Muscle of back (tissue), 11 donors: ENCODE results near the gene MYLIP. TPM values are rescaled to one million over a fixed set of nuclear protein-coding genes. Genes with fewer than 3 reads are reported as not detected.
A peak's percentile ranks its signal among the peaks of the same experiment; 100 is the strongest.

Experiments
- DNase-seq, 3 donors: peaks; one replicate each; pipeline versions ENCODE4 v3.0.0 to v3.0.0-alpha.2; 2013
- polyA plus RNA-seq, 10 donors: library from polyadenylated mRNA; unstranded; fragments of 120-200 nt; gene quantifications; one replicate each; pipeline ENCODE4 v1.2.1, GENCODE V29; 2013; ENCODE audit not compliant: insufficient read length in 10 of 10

MYLIP gene
- polyA plus RNA-seq, 10 donors: 30.4 to 46.8 (median 43.1) TPM

DNA sequence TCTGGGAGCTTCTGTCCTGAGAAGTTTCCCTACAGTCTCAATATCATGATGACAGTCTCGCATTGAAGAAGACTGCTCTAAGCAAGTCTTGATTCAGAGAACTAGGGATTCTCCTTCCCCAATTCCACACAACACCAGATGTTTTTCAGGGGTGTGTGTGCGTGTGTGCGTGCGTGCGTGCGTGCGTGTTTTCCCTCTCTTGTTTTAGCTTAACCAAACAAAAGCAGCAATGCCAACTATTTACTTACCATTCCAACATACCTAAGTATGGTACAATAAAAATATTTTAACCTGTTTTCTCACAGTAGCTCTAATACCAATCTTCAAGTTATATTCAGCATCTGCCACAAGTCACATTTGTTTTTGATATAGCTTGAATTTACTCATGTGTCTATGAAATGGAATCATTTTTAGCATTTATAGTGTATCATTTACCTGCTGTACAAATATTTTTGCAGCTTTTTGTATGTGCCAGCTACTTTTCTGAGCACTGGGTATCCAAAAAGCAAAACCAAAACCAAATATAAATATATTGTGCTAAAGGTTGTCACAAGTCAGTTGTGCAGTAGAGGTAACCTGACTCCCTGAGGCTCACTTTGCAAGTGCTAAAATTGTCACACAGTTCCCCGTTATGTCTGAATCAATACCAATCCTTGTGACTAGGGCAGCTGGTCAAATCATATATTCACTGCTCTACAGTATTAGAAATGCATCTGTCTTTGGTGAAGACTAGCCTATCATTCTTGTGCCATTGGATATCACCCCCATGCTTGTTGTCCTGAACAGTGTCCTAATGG is 21.7 kb upstream of the MYLIP start:
- DNase-seq: no peak

DNA sequence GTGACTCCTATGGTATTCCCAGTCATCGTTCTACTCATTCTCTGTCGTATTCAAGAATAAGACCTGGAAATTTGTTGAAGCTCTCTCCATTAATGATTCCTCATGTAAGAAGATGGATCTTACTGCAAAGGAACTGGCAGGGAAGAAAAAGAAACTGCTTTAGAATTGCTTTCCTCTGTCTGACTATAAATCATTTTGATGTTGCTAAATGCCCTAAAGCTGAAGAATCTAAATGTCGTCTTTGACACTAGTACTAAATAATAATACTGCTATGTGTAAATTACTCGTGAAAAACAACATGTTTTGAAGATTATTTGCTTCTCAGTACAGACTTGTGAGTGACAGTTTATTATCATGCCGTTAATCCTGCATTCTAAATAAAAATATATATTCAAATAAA is 20.5 kb upstream of the MYLIP start:
- no peak for DNase-seq

DNA sequence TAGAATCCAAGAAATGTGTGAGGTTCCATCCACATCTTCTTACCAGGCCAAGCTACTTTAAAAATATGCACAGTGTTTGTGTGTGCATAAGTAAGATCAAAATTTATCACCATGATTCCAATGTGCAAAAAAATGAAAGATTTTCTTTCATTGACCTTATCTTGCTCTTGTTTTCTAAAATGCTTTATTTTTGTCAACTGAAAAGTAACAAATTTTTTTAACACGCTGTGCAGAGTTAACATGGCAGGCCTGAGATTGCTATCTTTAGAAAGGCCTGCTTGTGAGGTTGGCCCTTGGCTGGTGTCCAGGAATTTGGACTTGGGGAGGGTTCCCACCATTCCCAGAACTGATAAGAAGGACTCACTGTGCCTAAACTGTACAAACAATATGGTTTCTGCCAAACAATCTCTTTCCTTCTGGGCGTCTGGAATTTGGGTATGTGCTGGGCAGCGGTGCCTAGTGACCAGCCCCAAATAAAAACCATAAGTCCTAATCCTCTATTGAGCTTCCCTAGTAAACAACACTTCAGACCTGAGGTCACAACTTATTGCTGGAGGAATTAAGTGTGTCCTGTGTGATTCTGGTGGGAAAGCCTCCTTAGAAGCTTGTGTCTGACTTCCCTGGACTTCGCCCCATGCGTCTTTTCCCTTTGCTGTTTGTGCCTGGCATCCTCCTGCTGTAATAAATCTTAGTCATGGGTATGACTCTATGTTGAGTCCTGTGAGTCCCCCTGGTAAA is 19.8 kb upstream of the MYLIP start:
- DNase-seq: no peak

DNA sequence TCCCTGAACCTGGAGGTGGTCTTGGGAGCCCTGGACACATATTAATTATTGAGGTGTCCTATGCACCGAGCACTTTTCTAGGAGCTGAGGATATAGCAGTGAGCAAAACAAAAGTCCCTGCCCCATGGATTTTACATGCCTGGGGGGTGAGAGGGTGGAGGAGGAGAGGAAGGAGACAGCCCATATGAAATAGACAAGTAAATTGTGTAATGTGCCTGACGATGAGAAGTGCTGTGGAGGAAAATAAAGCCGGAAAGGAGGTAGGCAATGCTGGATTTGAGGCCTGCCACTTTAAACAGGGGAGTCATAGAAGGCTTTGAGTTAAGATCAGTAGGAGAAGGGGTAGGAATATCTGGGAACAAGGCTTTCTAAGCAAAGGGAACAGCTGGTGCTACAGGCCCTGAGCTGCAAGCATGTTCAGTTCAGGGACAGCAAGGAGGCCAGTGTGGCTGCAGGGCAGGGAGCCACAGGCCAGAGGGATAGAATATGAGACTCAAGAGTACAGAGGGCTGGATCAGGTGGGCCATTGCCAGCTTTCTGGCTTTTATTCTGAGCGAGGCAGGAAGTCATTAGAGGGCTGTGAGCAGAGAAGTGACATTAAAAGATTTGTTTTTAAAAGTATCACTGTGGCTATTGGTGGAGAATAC is 19.1 kb upstream of the MYLIP start:
- DNase-seq: no peak

GRCh38 chr6:16118825-16119224 is 10.1 kb upstream of the MYLIP start:
- no peak for DNase-seq

DNA sequence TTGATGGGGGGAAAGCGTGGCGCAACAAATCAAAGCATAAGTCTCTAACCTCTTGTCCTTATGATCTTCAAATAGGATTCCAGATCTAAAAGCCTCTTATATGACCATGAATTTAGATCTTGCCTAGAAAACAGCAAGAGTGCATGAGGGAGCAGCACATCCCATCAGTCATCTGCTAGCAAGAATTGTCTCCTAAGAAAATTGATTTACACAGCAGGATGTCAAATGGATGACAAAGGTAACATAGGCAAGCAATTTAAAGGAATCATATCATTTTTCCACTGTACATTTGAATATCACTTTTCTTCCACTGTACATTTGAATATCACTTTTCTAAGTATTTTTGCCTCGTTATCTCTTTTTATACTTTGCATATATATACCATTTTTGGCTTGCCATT is 7.5 kb upstream of the MYLIP start:
- no peak for DNase-seq

DNA sequence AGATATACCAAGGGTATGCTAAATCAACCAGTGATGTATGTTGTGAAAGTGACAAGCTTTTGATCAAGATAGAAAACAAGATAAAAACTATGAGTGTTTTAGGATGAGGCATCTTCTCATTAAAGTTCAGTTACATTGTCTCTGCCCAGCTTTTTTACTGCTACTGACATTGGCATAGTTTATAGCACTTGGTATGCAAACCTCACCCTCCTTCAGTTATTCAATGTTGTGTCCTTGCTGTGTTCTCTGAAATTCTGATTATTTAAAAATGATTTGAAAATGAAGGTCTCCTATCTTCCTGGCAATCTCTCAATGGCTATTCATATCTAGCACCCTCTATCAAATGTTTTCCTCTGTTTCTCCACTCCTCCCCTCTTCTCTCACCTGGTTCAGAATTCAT is 6.7 kb upstream of the MYLIP start:
- DNase-seq: no peak

GRCh38 chr6:16124198-16125180 is 4.4 kb upstream of the MYLIP start:
- no peak for DNase-seq

DNA sequence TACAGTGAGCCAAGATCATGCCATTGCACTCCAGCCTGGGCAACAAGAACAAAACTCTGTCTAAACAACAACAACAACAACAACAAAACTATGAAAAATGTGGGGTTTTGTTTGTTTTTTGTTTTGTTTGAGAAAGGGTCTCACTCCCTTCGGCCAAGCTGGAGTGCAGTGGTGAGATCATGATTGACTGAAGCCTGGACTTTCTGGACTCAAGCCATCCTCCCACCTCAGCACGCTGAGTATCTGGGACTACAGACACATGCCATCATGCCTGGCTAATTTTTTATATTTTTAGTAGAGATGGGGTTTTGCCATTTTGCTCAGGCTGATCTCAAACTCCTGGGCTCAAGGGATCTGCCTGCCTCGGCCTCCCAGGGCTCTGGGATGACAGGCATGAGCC is 2.8 kb upstream of the MYLIP start:
- DNase-seq: no peak

DNA sequence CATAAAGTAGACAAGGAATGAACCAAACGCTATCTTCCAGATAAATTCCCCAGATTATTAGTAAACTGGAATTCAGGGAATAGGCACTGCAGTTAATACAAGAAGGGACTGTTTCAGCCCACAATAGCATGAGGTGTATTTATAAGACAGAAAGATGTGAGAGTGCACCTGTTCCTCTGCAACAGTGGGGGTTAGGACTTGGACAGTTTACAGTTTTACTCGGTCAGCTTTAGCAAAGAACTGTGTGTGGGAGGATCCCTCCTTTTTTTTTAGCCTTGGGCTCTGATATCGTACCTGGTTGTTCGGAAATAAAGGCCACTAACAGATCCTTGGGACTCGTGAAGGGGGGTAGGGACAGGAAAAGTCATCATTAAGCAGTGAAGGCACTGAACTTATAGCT is 2.0 kb upstream of the MYLIP start:
- DNase-seq: no peak

DNA sequence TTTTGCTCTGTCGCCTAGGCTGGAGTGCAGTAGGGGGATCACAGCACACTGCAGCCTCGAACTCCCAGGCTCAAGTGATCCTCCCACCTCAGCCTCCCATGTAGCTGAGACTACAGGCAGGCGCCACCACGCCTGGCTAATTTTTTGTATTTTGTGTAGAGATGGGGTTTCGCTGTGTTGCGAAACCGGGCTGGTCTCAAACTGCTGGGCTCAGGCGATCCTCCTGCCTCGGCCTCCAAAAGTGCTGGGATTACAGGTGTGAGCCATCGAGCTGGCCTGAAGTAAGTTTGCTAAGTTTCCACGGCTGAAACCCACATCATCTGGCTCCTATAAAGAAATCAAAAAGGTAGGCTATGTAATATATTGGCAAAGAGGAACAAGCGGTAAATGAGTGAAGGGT is 1.4 kb upstream of the MYLIP start:
- no peak for DNase-seq

DNA sequence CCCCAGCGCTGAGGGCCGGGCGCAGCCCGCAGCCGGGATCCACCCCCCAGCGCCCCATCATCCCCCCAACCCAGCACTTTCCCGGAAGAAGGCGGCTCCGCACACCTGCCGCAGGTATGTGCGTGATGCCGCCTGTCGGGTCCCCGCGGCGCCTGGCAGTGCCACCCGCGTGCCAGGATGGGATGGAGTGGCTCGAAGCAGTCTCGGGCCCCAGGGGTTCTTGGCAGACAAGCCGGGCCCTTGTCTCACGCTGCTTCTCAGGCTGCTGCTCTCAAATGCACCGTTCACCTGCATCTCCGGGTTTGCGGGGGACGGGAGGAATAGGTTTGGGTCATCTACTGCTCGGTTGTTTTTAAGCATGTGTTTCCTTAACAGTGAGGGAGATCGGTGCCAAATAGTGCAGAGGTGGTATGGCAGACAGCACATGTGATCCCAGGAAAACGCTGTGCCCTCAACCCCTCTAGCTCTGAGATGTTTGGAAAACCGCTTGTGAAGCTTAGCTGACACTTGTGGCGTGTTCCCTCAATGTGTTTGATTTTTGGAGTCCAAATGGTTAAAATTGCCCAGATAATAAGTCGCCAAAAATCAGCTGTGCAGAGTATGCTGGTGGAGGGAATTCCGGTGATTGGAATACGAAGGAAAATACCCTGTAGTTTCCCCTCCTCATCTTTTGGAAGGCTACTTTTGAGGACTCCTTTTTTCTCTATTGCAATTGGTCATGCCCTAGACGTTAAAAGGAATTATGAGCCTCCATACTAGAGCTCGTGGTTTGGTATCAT is 926 bp downstream of the MYLIP start:
- peak in 1 of 3 donors; percentile 81 for DNase-seq

DNA sequence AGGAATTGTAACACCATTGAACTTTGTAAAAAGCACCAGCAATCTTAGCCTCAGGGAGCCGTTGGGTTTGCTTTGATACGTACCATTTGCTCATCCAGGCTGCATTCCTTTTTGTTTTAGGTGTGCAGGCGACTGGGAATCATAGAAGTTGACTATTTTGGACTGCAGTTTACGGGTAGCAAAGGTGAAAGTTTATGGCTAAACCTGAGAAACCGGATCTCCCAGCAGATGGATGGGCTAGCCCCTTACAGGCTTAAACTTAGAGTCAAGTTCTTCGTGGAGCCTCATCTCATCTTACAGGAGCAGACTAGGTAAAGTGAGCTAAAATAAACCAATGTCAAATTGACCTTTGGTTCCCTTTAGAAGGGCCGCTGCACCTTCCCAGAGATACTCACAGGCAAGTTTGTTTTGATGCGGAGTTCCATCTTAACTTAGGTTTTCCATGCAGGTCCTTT is 1.6 kb downstream of the MYLIP start:
- peak in 1 of 3 donors; percentile 39 for DNase-seq

DNA sequence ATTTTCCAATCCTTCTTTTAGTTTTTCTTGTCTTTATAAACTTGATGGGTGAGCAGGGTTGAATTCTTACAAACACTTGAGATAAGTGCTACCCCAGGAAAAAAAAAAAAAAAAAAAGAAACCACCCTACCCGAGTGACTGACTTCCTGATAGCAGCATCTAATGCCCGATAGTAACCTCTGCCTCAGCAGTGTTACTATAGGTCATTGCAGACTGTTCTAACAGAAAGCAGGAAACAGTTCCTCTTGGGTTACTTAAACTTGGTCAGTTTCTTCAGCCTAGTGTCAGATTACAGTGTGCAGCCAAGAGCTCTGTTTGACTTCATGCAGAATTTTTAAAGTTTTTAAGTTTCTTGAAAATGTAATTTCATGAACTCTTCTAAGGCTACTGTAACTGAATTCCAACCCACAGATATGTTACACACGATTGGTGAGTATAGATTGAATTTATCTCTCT is 2.1 kb downstream of the MYLIP start:
- peak; percentile 84 to 92 (median 85) for DNase-seq

DNA sequence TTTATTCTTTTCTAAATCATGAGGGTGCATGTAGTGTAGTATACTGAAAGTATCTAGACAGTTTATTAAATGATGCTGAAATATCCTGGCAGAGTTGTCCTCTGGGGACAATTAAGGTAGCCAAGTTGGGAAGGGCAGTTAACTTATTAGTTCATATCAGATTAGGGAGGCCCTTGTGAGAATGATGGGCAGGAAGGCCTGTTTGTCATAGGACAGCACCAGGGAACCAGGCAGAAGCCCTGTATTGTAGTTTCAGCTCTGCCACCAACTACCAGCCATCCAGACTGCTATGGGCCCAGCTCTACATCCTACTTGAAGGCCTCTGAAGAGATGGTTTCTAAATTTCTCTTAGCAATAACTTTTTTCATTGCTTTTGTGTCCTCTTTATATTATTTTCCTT is 4.0 kb downstream of the MYLIP start:
- DNase-seq: no peak

GRCh38 chr6:16134430-16134829 is 5.5 kb downstream of the MYLIP start:
- DNase-seq: no peak

GRCh38 chr6:16135066-16135465 is 6.2 kb downstream of the MYLIP start:
- DNase-seq: no peak

DNA sequence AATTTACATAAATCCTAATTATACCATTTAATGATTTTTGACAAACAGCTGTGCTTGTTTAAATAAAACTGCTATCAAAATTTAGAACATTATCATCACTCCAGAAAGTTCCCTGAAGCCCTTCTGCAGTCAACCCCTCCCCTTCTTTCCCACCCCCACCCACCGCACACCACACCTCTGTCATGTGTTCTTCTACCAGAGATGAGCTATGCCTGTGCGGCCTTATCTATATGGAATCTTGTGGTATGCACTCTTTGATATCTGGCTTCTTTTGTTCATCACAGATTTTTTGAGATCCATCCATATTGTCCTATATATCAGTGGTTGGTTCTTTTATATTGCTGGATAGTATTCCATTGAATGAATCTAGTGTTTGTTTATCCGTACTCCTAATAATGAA is 7.2 kb downstream of the MYLIP start:
- no peak for DNase-seq

DNA sequence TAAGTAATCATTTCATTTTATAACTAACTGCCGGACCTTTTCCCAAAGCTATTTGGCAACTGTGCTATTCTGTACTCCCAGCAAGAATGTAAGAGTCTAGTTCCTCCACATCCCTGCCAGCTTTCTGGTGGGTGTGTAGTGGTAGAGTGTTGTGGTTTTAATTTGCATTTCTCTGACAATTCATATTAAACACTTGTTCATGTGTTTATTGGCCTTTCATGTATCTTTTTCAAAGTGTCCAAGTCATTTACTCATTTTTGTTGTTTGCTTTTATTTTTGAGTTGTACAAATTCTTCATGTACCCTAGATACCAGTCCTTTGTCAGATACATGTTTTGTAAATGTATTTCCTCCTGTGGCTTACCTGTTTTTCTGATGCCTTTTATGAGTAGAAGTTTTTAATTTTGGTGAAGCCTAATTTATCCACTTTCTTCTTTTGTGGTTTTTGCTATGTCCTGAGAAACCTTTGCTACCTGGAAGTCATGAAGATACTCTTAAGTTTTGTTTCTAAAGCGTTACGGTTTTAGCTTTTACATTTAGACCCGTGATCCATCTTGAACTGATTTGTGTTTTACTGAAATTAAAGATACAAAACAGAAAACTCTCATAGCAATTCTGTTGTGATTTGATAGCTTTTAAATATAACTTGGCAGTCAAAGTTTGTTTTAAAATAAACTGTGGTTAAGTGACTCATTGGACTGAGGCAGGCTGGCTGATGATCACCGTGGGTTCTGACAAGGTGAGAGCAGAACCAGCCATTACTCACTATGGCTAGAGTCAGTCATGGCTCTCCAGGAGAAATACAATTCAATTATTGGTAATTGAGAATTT is 8.0 kb downstream of the MYLIP start:
- peak in 1 of 3 donors; percentile 67 for DNase-seq

DNA sequence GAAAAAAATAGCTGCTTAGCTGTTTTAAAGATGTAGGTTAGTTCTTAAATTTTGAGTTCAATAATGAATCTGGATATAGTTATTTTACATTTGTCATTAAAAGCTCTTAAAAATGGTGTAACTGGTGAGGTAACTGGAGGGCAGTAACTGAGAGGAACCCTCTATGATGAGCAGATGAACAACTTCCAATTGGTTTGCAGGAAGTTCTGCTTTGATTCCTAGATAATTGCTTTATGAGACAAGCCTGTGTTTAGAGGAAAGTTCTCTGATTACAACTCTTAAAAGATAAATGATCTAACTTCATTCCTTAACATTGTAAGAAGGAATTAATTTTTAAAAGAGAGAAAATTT is 8.5 kb downstream of the MYLIP start:
- DNase-seq: no peak
